GM06990 (cell line): Measurements from ENCODE around the gene ZDHHC14.

Source experiments
- DNase-seq: peaks from one replicate; pipeline ENCODE4 v3.0.0-alpha.2; 2011; ENCODE audit not compliant: insufficient read length; ENCODE audit errors: extremely low read depth
- H3K27me3 ChIP-seq: replicated peaks from 2 replicates; pipeline ENCODE4 v1.6.0; 2011; ENCODE audit warnings: low read length; ENCODE audit not compliant: control insufficient read depth, insufficient read depth
- H3K36me3 ChIP-seq: 2 replicates; pipeline ENCODE4 v1.5.1; 2011; ENCODE audit warnings: low read length; ENCODE audit not compliant: control insufficient read depth, insufficient read depth
- H3K4me3 ChIP-seq: replicated peaks from 2 replicates; pipeline ENCODE4 v1.5.1; 2011; ENCODE audit warnings: low read depth, mild to moderate bottlenecking, control low read depth, low read length
- TF ChIP-seq, protein P1 (sequence below): IDR thresholded peaks from 2 replicates; pipeline ENCODE4 v1.5.1; 2011; ENCODE audit warnings: low read length, control low read depth, mild to moderate bottlenecking, inconsistent platforms; ENCODE audit not compliant: insufficient read depth, poor library complexity, severe bottlenecking

ZDHHC14 gene

DNA sequence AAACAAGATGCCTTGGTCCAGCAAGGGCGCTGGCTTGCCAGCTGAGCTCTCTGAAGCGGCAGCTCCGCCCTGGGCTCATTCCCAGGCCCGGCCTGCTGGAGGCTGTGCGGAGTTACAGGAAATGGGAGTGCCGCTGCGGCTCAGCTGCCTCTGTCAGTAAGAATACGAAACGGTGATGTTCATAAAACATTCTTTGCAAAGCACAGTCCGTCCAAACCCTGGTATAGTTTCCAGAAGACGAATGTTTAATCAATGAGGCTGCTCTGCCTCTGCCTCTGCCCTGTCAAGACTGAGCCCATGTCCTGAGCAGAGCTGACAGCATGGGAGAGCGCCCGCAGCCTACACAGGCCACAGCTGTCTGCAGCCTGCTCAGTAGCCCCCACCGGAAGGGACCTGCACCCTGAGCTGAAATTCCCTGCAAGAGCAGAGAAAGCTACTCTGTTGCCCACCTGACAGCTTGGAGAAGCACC is 288.8 kb downstream of the ZDHHC14 start:
- TF ChIP-seq, protein P1, sequence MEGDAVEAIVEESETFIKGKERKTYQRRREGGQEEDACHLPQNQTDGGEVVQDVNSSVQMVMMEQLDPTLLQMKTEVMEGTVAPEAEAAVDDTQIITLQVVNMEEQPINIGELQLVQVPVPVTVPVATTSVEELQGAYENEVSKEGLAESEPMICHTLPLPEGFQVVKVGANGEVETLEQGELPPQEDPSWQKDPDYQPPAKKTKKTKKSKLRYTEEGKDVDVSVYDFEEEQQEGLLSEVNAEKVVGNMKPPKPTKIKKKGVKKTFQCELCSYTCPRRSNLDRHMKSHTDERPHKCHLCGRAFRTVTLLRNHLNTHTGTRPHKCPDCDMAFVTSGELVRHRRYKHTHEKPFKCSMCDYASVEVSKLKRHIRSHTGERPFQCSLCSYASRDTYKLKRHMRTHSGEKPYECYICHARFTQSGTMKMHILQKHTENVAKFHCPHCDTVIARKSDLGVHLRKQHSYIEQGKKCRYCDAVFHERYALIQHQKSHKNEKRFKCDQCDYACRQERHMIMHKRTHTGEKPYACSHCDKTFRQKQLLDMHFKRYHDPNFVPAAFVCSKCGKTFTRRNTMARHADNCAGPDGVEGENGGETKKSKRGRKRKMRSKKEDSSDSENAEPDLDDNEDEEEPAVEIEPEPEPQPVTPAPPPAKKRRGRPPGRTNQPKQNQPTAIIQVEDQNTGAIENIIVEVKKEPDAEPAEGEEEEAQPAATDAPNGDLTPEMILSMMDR = no peak
- Histone ChIP-seq H3K4me3 (no peak overlapping the region), H3K36me3 (no peaks in the 10 kb centered on the region), H3K27me3 (no peaks in the 10 kb centered on the region; the same call in 1 of the 2 replicates)
- DNase-seq = no peak

DNA sequence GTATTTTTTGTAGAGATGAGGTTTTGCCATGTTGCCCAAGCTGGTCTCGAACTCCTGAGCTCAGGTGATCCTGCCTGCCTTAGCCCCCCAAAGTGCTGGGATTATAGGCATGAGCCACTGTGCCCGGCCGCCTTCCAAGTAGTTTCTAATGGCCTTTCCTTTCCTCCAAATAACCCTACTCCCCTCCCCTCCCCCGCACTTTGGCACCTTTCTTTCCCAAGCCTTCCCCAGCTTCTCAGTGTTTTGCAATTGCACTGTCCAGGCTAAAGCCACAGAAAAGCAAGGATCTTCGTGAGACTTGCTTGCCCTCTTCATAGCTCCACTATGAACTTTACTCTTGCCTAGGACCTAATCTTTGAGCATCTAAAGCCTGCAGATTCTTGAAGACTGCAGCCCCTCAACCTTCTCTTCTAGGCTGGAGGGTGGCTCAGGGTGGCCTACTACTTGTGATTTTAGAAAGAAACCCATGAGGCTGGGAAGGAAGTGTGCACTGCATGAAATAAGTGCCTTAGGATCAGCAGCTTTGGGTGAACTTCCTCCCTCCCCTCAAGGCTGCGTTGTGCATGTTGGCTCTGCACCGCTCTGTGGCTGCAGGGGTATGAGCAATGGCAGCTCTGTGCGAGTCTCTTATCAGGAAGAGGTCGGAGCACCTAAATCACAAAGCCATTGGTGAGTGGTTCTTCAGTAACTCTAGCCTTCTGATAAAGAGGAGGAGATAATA is 289.6 kb downstream of the ZDHHC14 start:
- H3K27me3 ChIP-seq = no peaks in the 10 kb centered on the region; the same call in 1 of the 2 replicates
- no peak overlapping the region for H3K4me3 ChIP-seq
- TF ChIP-seq, protein P1 = no peak
- DNase-seq = no peak
- no peaks in the 10 kb centered on the region for H3K36me3 ChIP-seq

DNA sequence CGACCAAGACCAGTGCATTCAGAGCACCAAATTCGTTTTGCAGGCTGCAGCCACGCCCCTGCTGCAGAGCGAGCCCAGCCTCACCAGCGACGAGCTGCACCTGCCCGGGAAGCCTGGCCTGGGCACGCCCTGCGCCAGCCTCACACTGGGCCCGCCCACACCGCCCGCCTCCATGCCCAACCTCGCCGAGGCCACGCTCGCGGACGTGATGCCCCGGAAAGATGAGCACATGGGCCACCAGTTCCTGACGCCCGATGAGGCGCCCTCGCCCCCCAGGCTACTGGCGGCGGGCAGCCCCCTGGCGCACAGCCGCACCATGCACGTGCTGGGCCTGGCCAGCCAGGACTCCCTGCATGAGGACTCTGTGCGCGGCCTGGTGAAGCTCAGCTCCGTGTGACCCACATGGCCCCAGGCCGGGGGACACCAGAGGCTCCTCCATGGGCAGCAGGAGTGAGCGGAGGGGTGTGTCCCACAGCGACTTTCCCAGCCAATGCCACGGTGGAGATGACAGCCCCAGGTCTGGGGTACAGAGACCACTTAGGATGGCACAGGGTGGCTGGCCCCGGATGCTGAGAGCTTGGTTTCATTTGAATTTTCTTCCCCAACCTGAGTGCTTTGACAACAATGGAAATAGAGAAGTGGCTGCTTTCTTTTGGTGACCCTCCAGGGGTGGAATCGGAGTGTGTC is 291.9 kb downstream of the ZDHHC14 start:
- TF ChIP-seq, protein P1 = no peak
- H3K27me3 ChIP-seq = no peaks in the 10 kb centered on the region; the same call in none of the 2 replicates
- H3K4me3 ChIP-seq = no peak overlapping the region
- no peak for DNase-seq
- no peaks in the 10 kb centered on the region for H3K36me3 ChIP-seq

DNA sequence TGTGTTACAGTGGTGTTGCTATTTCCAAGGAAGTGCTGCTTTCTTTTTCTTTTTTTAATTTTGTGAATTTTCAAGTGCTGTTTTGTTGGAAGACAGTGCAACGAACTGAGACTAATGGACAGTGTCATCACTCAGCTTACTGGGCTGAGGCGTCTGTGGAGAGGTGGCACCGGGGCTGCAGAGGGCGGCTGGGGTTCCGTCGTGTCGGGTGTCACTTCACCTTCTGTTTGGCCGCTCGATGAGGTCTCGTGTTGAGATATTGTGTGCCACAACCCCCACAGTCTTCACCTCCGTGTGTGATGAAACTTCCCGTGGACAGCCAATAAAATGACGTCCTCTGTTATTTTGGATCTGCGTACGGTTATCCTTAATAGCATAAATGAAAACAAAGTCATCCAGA is 292.6 kb downstream of the ZDHHC14 start:
- H3K4me3 ChIP-seq = no peak overlapping the region
- H3K27me3 ChIP-seq = no peaks in the 10 kb centered on the region; the same call in none of the 2 replicates
- DNase-seq = no peak
- H3K36me3 ChIP-seq = no peaks in the 10 kb centered on the region
- TF ChIP-seq, protein P1 = no peak

- H3K36me3 ChIP-seq = no peaks in the 10 kb centered on the region
- no peaks in the 10 kb centered on the region; the same call in none of the 2 replicates for H3K27me3 ChIP-seq
- TF ChIP-seq, protein P1 = no peak
- no peak overlapping the region for H3K4me3 ChIP-seq
- no peak for DNase-seq
Measured at GRCh38 chr6:157674061-157674460, 293.1 kb downstream of the ZDHHC14 start.
